Prostate gland (tissue), 2 donors: Measurements from ENCODE around the gene SASH1.

Experiments used
- POLR2A ChIP-seq: fragments of 450-650 bp; IDR thresholded peaks from one replicate; pipeline ENCODE4 v1.6.1; 2016; ENCODE audit warnings: antibody characterized with exemption, mild to moderate bottlenecking
- TF ChIP-seq, protein P1 (sequence below), 4 experiments: fragments of 200-600 bp in 2 of 4; fragments of 450-650 bp in 2 of 4; sonication (generic) in 2 of 4; IDR thresholded peaks; 1 replicate in 3 of 4; 2 replicates in 1 of 4; pipeline ENCODE4 v1.5.1; 2016 to 2019; ENCODE audit warnings: antibody characterized with exemption in 4 of 4, mild to moderate bottlenecking in 2 of 4, moderate library complexity in 2 of 4

DNA sequence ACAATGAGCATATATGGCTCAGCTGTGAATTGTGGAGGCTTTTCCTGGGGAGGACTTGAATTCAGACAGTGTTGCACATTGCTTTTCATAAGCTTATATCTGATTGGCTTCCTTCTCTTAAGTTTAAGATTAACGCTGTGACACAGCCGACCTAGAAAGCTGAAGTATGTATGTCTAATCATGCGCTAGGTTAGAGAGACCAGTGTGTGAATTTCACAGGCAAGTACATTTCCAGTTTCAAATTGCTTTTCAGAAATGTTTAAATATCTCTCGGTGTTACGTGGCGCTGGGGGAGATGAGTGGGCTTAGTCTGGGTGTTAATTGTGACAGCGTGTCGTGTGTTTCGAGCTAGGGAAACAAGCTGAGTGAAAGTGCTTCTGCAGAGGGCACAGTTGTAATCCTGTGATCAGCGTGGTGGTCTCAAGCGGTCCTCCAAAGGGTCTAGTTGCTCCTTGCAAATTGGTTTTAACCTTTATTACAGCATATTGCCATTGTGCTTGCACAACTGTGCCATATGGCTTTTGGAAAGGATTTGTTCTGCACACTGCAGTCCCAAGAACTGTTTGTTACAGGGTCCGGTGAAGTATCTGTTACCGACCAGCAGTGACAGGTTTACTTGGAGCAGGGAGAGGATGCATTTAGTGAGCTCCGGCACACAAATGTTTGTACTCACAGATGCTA is 166.6 kb downstream of the SASH1 start:
- TF ChIP-seq, protein P1, sequence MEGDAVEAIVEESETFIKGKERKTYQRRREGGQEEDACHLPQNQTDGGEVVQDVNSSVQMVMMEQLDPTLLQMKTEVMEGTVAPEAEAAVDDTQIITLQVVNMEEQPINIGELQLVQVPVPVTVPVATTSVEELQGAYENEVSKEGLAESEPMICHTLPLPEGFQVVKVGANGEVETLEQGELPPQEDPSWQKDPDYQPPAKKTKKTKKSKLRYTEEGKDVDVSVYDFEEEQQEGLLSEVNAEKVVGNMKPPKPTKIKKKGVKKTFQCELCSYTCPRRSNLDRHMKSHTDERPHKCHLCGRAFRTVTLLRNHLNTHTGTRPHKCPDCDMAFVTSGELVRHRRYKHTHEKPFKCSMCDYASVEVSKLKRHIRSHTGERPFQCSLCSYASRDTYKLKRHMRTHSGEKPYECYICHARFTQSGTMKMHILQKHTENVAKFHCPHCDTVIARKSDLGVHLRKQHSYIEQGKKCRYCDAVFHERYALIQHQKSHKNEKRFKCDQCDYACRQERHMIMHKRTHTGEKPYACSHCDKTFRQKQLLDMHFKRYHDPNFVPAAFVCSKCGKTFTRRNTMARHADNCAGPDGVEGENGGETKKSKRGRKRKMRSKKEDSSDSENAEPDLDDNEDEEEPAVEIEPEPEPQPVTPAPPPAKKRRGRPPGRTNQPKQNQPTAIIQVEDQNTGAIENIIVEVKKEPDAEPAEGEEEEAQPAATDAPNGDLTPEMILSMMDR (IDR thresholded peaks at IDR 0.05), result no peak
- no peak for TF ChIP-seq POLR2A
